ENCODE results near the gene EEF2. TPM values are rescaled to one million over a fixed set of nuclear protein-coding genes. Genes with fewer than 3 reads are reported as not detected.
"Not testable (repeated sequence)": the region's sequence is repeated elsewhere in the genome, so short reads cannot be mapped to it uniquely, and the experiment has no call there.

The EEF2 gene
- total RNA-seq, 1 experiment from 2014 or later = 1,124 TPM

DNA sequence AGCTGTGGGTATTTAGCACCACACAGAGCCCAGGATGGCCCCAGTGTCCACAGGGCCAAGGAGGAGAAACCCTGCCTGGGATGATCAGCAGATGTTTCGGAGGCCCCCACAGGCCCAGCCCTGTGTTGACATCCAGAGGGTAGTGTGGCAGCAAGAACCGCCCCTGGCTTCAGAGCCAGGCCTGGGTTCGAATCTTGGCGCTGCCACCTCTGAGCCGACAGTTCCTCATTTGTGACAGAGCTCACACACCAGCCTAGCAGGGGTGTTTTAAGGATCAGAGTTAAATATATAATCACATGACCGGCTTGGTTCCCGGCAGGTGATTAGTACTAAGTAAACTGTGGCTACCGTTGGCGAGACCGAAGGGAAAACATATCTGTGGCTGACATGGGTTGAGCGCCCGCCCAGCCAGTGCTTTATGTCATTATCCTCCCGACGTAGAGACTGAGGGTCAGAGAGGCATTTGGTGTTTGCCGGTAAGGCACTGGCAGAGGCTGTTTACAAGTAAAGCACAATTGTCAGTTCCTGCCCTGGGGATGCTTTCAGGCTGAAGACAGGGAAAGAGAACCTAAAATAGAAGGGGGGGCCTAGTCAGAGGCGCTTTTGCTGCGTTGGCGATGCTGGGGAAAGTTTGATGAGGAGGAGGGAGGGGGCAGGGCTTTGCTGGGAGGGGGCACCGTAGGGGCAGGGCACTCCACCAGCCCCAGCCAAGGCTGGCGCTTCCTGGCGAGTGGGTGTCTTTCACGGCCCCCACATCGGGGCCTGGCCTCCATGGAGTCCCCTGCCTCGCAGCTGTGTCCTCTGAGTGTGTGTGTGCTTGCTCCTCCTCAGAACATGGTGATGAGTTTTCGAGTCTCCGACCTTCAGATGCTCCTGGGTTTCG, 27.1 kb upstream of the EEF2 start:
- DNase-seq (no peak), ATAC-seq (no peak)
- intact Hi-C loops (cut with micrococcal nuclease) = no loop called here
- no peak overlapping the region for H3K27ac ChIP-seq (ENCODE audit: low read length)
- H3K4me2 ChIP-seq (ENCODE audit: low read length) = no peak overlapping the region
- peaks cover 47% of the 10 kb centered on the region for H3K79me2 ChIP-seq (ENCODE audit: low read length)
- CTCF ChIA-PET = no interaction called here
- H3K9ac ChIP-seq (ENCODE audit: low read length) = no peak overlapping the region
- BruUV-seq (replicated peaks) = no TSS peak
- no peaks in the 10 kb centered on the region for H3K9me2 ChIP-seq (replicated peaks; ENCODE audit: low read length)
- H3K4me3 ChIP-seq (ENCODE audit: low read length) = no peak overlapping the region
- H3K9me3 ChIP-seq (ENCODE audit: low read length) = no peaks in the 10 kb centered on the region
- 0 out of 2 replicates have a peak, but pooled peaks cover 4% of the 10 kb centered on the region for H4K20me1 ChIP-seq (ENCODE audit: low read length)
- H3F3A ChIP-seq (ENCODE audit: low read length, unreplicated experiment) = no peaks in the 10 kb centered on the region
- H3K4me1 ChIP-seq (ENCODE audit: insufficient read depth, low read length) = peaks cover 5% of the 10 kb centered on the region; the same call in 1 of the 2 replicates
- POLR2A ChIA-PET (ENCODE audit: unreplicated experiment) = no interaction called here
- H3K27me3 ChIP-seq (ENCODE audit: low read length) = no peaks in the 10 kb centered on the region
- no peaks in the 10 kb centered on the region for H3K36me3 ChIP-seq (ENCODE audit: low read depth, low read length)
- TF ChIP-seq, protein P1, sequence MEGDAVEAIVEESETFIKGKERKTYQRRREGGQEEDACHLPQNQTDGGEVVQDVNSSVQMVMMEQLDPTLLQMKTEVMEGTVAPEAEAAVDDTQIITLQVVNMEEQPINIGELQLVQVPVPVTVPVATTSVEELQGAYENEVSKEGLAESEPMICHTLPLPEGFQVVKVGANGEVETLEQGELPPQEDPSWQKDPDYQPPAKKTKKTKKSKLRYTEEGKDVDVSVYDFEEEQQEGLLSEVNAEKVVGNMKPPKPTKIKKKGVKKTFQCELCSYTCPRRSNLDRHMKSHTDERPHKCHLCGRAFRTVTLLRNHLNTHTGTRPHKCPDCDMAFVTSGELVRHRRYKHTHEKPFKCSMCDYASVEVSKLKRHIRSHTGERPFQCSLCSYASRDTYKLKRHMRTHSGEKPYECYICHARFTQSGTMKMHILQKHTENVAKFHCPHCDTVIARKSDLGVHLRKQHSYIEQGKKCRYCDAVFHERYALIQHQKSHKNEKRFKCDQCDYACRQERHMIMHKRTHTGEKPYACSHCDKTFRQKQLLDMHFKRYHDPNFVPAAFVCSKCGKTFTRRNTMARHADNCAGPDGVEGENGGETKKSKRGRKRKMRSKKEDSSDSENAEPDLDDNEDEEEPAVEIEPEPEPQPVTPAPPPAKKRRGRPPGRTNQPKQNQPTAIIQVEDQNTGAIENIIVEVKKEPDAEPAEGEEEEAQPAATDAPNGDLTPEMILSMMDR (conservative IDR thresholded peaks at IDR 0.05; ENCODE audit: low read depth, low read length) = no peak
- TF ChIP-seq EZH2 (IDR thresholded peaks at IDR 0.05; ENCODE audit: low read length, unreplicated experiment) = no peak
- no peak for TF ChIP-seq EZH2phosphoT487 (IDR thresholded peaks at IDR 0.05; ENCODE audit: borderline replicate concordance, low read length)
- no peak overlapping the region for H2AFZ ChIP-seq (ENCODE audit: low read length)

GRCh38 chr19:4011430-4011829, 26.2 kb upstream of the EEF2 start:
- DNase-seq; H3K27ac ChIP-seq (ENCODE audit: low read length); POLR2A ChIA-PET (ENCODE audit: unreplicated experiment); CTCF ChIA-PET; H3K4me3 ChIP-seq (ENCODE audit: low read length); H3K9ac ChIP-seq (ENCODE audit: low read length); H4K20me1 ChIP-seq (ENCODE audit: low read length); H3K4me2 ChIP-seq (ENCODE audit: low read length); BruUV-seq (replicated peaks); H2AFZ ChIP-seq (ENCODE audit: low read length); ATAC-seq; H3K27me3 ChIP-seq (ENCODE audit: low read length); H3K9me3 ChIP-seq (ENCODE audit: low read length); H3K36me3 ChIP-seq (ENCODE audit: low read depth, low read length); H3F3A ChIP-seq (ENCODE audit: low read length, unreplicated experiment); H3K4me1 ChIP-seq (ENCODE audit: insufficient read depth, low read length); intact Hi-C loops (cut with micrococcal nuclease); H3K9me2 ChIP-seq (replicated peaks; ENCODE audit: low read length): not testable (repeated sequence)
- peaks cover 41% of the 10 kb centered on the region for H3K79me2 ChIP-seq (ENCODE audit: low read length)

DNA sequence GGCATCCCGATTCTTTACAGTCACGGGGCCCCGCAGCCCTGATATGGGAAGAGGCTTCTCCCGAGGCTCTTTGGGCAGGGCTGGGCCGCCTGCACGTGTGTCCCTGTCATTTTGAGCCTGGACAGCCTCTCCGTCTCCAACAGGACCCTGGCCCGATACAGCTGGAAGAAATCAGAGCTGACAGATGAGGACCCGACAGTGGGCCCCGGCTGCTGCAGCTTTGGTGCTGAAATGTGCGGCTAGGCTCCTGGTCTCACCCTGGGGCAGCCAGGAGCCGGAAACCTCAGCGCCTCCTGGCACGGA, 25.5 kb upstream of the EEF2 start:
- H3K79me2 ChIP-seq (ENCODE audit: low read length) = peaks cover 36% of the 10 kb centered on the region
- H3K36me3 ChIP-seq (ENCODE audit: low read depth, low read length) = no peaks in the 10 kb centered on the region
- no TSS peak for BruUV-seq (replicated peaks)
- no peak overlapping the region for H3K9ac ChIP-seq (ENCODE audit: low read length)
- H3F3A ChIP-seq (ENCODE audit: low read length, unreplicated experiment) = no peaks in the 10 kb centered on the region
- H3K4me1 ChIP-seq (ENCODE audit: insufficient read depth, low read length) = peaks cover 5% of the 10 kb centered on the region; the same call in 1 of the 2 replicates
- no peaks in the 10 kb centered on the region for H3K27me3 ChIP-seq (ENCODE audit: low read length)
- no peaks in the 10 kb centered on the region for H3K9me2 ChIP-seq (replicated peaks; ENCODE audit: low read length)
- POLR2A ChIA-PET (ENCODE audit: unreplicated experiment) = no interaction called here
- DNase-seq (no peak), ATAC-seq (no peak)
- no peak overlapping the region for H3K4me2 ChIP-seq (ENCODE audit: low read length)
- CTCF ChIA-PET = no interaction called here
- H3K27ac ChIP-seq (ENCODE audit: low read length) = no peak overlapping the region
- TF ChIP-seq, protein P1 (conservative IDR thresholded peaks at IDR 0.05; ENCODE audit: low read depth, low read length) = no peak
- intact Hi-C loops (cut with micrococcal nuclease) = no loop called here
- H3K9me3 ChIP-seq (ENCODE audit: low read length) = no peaks in the 10 kb centered on the region
- no peak overlapping the region for H2AFZ ChIP-seq (ENCODE audit: low read length)
- 0 out of 2 replicates have a peak, but pooled peaks cover 4% of the 10 kb centered on the region for H4K20me1 ChIP-seq (ENCODE audit: low read length)
- H3K4me3 ChIP-seq (ENCODE audit: low read length) = no peak overlapping the region

Measured in PC-3 (cell line).